Keratinocyte (primary cell): Measurements from ENCODE around the gene IL11RA. TPM values are rescaled to one million over a fixed set of nuclear protein-coding genes. Genes with fewer than 3 reads are reported as not detected.

Experiments
- DNase-seq: peaks from one replicate; pipeline ENCODE4 v3.0.0-alpha.2; 2011; ENCODE audit warnings: low read depth, missing footprints, low spot score
- FAIRE-seq: peaks from 2 replicates; lab custom pipeline; 2011; peaks lifted over from hg19 to GRCh38; lab: Jason Lieb, UNC
- H2AFZ ChIP-seq: 2 replicates; pipeline ENCODE4 v1.6.0; 2012; ENCODE audit warnings: low read length, control low read depth, inconsistent platforms; ENCODE audit not compliant: control insufficient read depth
- H3K27ac ChIP-seq: 2 replicates; pipeline ENCODE4 v1.5.1; 2011; ENCODE audit warnings: low read length; ENCODE audit not compliant: control insufficient read depth, insufficient read depth
- H3K27me3 ChIP-seq: 3 replicates; pipeline ENCODE4 v1.6.0; 2011; ENCODE audit warnings: low read length; ENCODE audit not compliant: control insufficient read depth, insufficient read depth; ENCODE audit errors: extremely low read depth
- H3K36me3 ChIP-seq, 2 experiments: 2 replicates in 1 of 2; 3 replicates in 1 of 2; pipeline ENCODE4 v1.5.1; 2011; ENCODE audit warnings: low read length in 2 of 2, mild to moderate bottlenecking in 1 of 2; ENCODE audit not compliant: control insufficient read depth in 2 of 2, insufficient read depth in 2 of 2; ENCODE audit errors: extremely low read depth in 1 of 2
- H3K4me1 ChIP-seq: 3 replicates; pipeline ENCODE4 v1.5.1; 2011; ENCODE audit warnings: low read length; ENCODE audit not compliant: control insufficient read depth, insufficient read depth; ENCODE audit errors: extremely low read depth
- H3K4me2 ChIP-seq: 3 replicates; pipeline ENCODE4 v1.6.0; 2011; ENCODE audit warnings: low read depth, low read length; ENCODE audit not compliant: control insufficient read depth, insufficient read depth; ENCODE audit errors: extremely low read depth
- H3K4me3 ChIP-seq, 3 experiments: fragments of 200-600 bp in 1 of 3; sonication (generic) in 1 of 3; 2 replicates in 2 of 3; 3 replicates in 1 of 3; pipeline ENCODE4 v1.5.1; 2011 to 2016; ENCODE audit warnings: low read length in 3 of 3, mild to moderate bottlenecking in 3 of 3, control low read depth in 2 of 3, inconsistent platforms in 1 of 3, low read depth in 1 of 3, mixed read lengths in 1 of 3, mixed run types in 1 of 3, moderate library complexity in 1 of 3; ENCODE audit not compliant: control insufficient read depth in 2 of 3, insufficient read depth in 2 of 3; ENCODE audit errors: extremely low read depth in 1 of 3
- H3K79me2 ChIP-seq: 2 replicates; pipeline ENCODE4 v1.6.0; 2012; ENCODE audit warnings: low read length; ENCODE audit not compliant: control insufficient read depth, insufficient read depth
- H3K9ac ChIP-seq: 3 replicates; pipeline ENCODE4 v1.6.0; 2011; ENCODE audit warnings: low read length; ENCODE audit not compliant: control insufficient read depth, insufficient read depth; ENCODE audit errors: extremely low read depth
- H3K9me1 ChIP-seq: 3 replicates; pipeline ENCODE4 v1.6.0; 2011; ENCODE audit warnings: low read length; ENCODE audit not compliant: control insufficient read depth, insufficient read depth; ENCODE audit errors: extremely low read depth
- H3K9me3 ChIP-seq: 2 replicates; pipeline ENCODE4 v1.5.1; 2012; ENCODE audit warnings: low read depth, low read length; ENCODE audit not compliant: control insufficient read depth
- H4K20me1 ChIP-seq: 3 replicates; pipeline ENCODE4 v1.6.0; 2011; ENCODE audit warnings: low read length; ENCODE audit not compliant: control insufficient read depth, insufficient read depth; ENCODE audit errors: extremely low read depth
- CTCF ChIP-seq, 3 experiments: IDR thresholded peaks in 1 of 3; conservative IDR thresholded peaks in 1 of 3; optimal IDR thresholded peaks in 1 of 3; 2 replicates in 2 of 3; 3 replicates in 1 of 3; pipeline versions ENCODE3 to v1.5.1; 2011; ENCODE audit warnings: low read length in 3 of 3, mild to moderate bottlenecking in 3 of 3, moderate library complexity in 2 of 3, control low read depth in 1 of 3, inconsistent platforms in 1 of 3; ENCODE audit not compliant: insufficient read depth in 2 of 3; ENCODE audit errors: extremely low read depth in 1 of 3
- EZH2 ChIP-seq: IDR thresholded peaks from one replicate; pipeline ENCODE4 v1.6.1; 2012; ENCODE audit warnings: inconsistent platforms, mild to moderate bottlenecking, low read length, moderate library complexity
- dilution Hi-C: fragments of 300-500 bp; cut with MboI; formaldehyde crosslinking; loops from one replicate; pipeline ENCODE4 v1.7.0; 2020; ENCODE audit warnings: low sequenced_read_pairs; ENCODE audit not compliant: extremely low pct_ligation_motif_present
- polyA plus RNA-seq, 5 experiments: library from polyadenylated mRNA; depleted of rRNA in 3 of 5; stranded (reverse) in 3 of 5; stranded (forward) in 1 of 5; unstranded in 1 of 5; fragments of >200 nt; gene quantifications; 1 replicate in 1 of 5; 2 replicates in 3 of 5; 3 replicates in 1 of 5; pipeline versions ENCODE4 v1.2.1 to v1.2.3, GENCODE V29; 2011 to 2012; ENCODE audit warnings: missing spikeins in 2 of 5, low read depth in 1 of 5, low replicate concordance in 1 of 5

IL11RA gene
- polyA plus RNA-seq, 1 donor (not counting 4 experiments of a cell fraction or from before 2014, with no cell fraction given) = 3.1 TPM

GRCh38 chr9:34685591-34685990 lies 33.6 kb downstream of the IL11RA start:
- Histone ChIP-seq H3K27ac (no peak overlapping the region), H3K9me3 (no peaks in the 10 kb centered on the region), H3K4me1 (no peaks in the 10 kb centered on the region), H2AFZ (no peak overlapping the region), H3K36me3 (peaks cover 0 to 3% of the 10 kb centered on the region in 2 experiments), H3K9ac (no peak overlapping the region), H4K20me1 (no peaks in the 10 kb centered on the region), H3K4me2 (no peak overlapping the region), H3K27me3 (no peaks in the 10 kb centered on the region), H3K9me1 (no peaks in the 10 kb centered on the region), H3K79me2 (no peaks in the 10 kb centered on the region), H3K4me3 (no peak overlapping the region)
- DNase-seq (no peak), FAIRE-seq (no peak)
- TF ChIP-seq CTCF (optimal IDR thresholded peaks at IDR 0.05 in 1 of 3, IDR thresholded peaks at IDR 0.05 in 1 of 3, conservative IDR thresholded peaks at IDR 0.05 in 1 of 3; ENCODE audit: extremely low read depth in 1 of 3, insufficient read depth in 2 of 3, low read length in 3 of 3) (no peak), EZH2 (no peak)
- dilution Hi-C loops = no loop called here

GRCh38 chr9:34686231-34686630 lies 34.2 kb downstream of the IL11RA start:
- Histone ChIP-seq H3K79me2 (no peaks in the 10 kb centered on the region), H4K20me1 (no peaks in the 10 kb centered on the region), H3K4me1 (no peaks in the 10 kb centered on the region), H3K36me3 (peaks cover 0 to 3% of the 10 kb centered on the region in 2 experiments), H2AFZ (no peak overlapping the region), H3K27me3 (no peaks in the 10 kb centered on the region), H3K4me3 (no peak overlapping the region), H3K9ac (no peak overlapping the region), H3K4me2 (no peak overlapping the region), H3K27ac (no peak overlapping the region), H3K9me1 (no peaks in the 10 kb centered on the region), H3K9me3 (no peaks in the 10 kb centered on the region)
- no peak for TF ChIP-seq EZH2
- TF ChIP-seq CTCF (optimal IDR thresholded peaks at IDR 0.05 in 1 of 3, IDR thresholded peaks at IDR 0.05 in 1 of 3, conservative IDR thresholded peaks at IDR 0.05 in 1 of 3; ENCODE audit: extremely low read depth in 1 of 3, insufficient read depth in 2 of 3, low read length in 3 of 3) = no peak
- DNase-seq (no peak), FAIRE-seq (no peak)
- dilution Hi-C loops = no loop called here
